ENCODE data around the gene LRATD1. TPM values are rescaled to one million over a fixed set of nuclear protein-coding genes. Genes with fewer than 3 reads are reported as not detected.

The LRATD1 gene
- total and polyA plus RNA-seq, 9 of the 15 experiments (the other 6 are each of a cell fraction or from before 2014, with no cell fraction given), result 0.36 to 6.5 (median 2.8) TPM

- Histone ChIP-seq H3K36me3 (ENCODE audit: control insufficient read depth, insufficient read depth, low read length) (no peaks in the 10 kb centered on the region), H3K9ac (ENCODE audit: insufficient read depth in 1 of 2, low read depth in 2 of 2, low read length in 2 of 2) (no peak overlapping the region), H3K79me2 (ENCODE audit: control insufficient read depth, insufficient read depth, low read length) (no peaks in the 10 kb centered on the region), H3K4me3 (no peak overlapping the region), H3K27me3 (ENCODE audit: control insufficient read depth in 2 of 2, insufficient read depth in 2 of 2, low read length in 2 of 2) (no peaks in the 10 kb centered on the region), H3K9me1 (ENCODE audit: control insufficient read depth, insufficient read depth, low read length) (no peaks in the 10 kb centered on the region), H3K4me1 (replicated peaks in 1 of 2; ENCODE audit: control insufficient read depth in 2 of 2, insufficient read depth in 2 of 2, low read length in 2 of 2) (no peaks in the 10 kb centered on the region), H3K9me3 (replicated peaks; ENCODE audit: control insufficient read depth, insufficient read depth, low read depth, low read length) (no peaks in the 10 kb centered on the region), H2AFZ (ENCODE audit: low read depth, low read length) (no peak overlapping the region), H3K4me2 (ENCODE audit: insufficient read depth, low read length) (no peak overlapping the region), H4K20me1 (replicated peaks; ENCODE audit: control insufficient read depth, insufficient read depth, low read length) (no peaks in the 10 kb centered on the region), H3K27ac (ENCODE audit: extremely low read depth, low read depth, low read length) (no peak overlapping the region)
- intact Hi-C loops (cut with micrococcal nuclease), result no loop called here
- ChIA-PET CTCF (ENCODE audit: low intra/inter-chr PET ratio) (no interaction called here), POLR2A (no interaction called here)
- no peak for FAIRE-seq
- no peak for ATAC-seq
- no peak for DNase-seq (ENCODE audit: extremely low read depth in 1 of 4, low spot score in 3 of 4)
- BruUV-seq (replicated peaks), result no TSS peak
- TF ChIP-seq MTA1 (IDR thresholded peaks at IDR 0.05; ENCODE audit: borderline replicate concordance), result no peak
- 9% methylated on average over 1 of the region's 1 CpG for WGBS (ENCODE audit: insufficient coverage, low coverage, missing lambda C conversion rate)
- in situ Hi-C loops (cut with MboI), result no loop called here
These were observed 46.2 kb downstream of the LRATD1 start for GRCh38 chr2:14678761-14679160.

- WGBS (ENCODE audit: insufficient coverage, low coverage, missing lambda C conversion rate), result 4% methylated on average over 3 of the region's 3 CpGs
- Histone ChIP-seq H2AFZ (ENCODE audit: low read depth, low read length) (no peak overlapping the region), H3K27ac (ENCODE audit: extremely low read depth, low read depth, low read length) (no peak overlapping the region), H3K9me3 (replicated peaks; ENCODE audit: control insufficient read depth, insufficient read depth, low read depth, low read length) (no peaks in the 10 kb centered on the region), H3K4me3 (no peak overlapping the region), H3K9me1 (ENCODE audit: control insufficient read depth, insufficient read depth, low read length) (no peaks in the 10 kb centered on the region), H3K9ac (ENCODE audit: insufficient read depth in 1 of 2, low read depth in 2 of 2, low read length in 2 of 2) (no peak overlapping the region), H3K4me2 (ENCODE audit: insufficient read depth, low read length) (no peak overlapping the region), H3K4me1 (replicated peaks in 1 of 2; ENCODE audit: control insufficient read depth in 2 of 2, insufficient read depth in 2 of 2, low read length in 2 of 2) (no peaks in the 10 kb centered on the region), H3K79me2 (ENCODE audit: control insufficient read depth, insufficient read depth, low read length) (no peaks in the 10 kb centered on the region), H3K36me3 (ENCODE audit: control insufficient read depth, insufficient read depth, low read length) (no peaks in the 10 kb centered on the region), H3K27me3 (ENCODE audit: control insufficient read depth in 2 of 2, insufficient read depth in 2 of 2, low read length in 2 of 2) (no peaks in the 10 kb centered on the region), H4K20me1 (replicated peaks; ENCODE audit: control insufficient read depth, insufficient read depth, low read length) (no peaks in the 10 kb centered on the region)
- ATAC-seq (no peak), FAIRE-seq (no peak), DNase-seq (ENCODE audit: extremely low read depth in 1 of 4, low spot score in 3 of 4) (no peak)
- TF ChIP-seq CBFA2T2 (conservative IDR thresholded peaks at IDR 0.05), result peak; percentile 17; the same call in 1 of the 2 replicates
- TF ChIP-seq PYGO2 (tag; IDR thresholded peaks at IDR 0.05), result no peak
- TF ChIP-seq, protein P1, sequence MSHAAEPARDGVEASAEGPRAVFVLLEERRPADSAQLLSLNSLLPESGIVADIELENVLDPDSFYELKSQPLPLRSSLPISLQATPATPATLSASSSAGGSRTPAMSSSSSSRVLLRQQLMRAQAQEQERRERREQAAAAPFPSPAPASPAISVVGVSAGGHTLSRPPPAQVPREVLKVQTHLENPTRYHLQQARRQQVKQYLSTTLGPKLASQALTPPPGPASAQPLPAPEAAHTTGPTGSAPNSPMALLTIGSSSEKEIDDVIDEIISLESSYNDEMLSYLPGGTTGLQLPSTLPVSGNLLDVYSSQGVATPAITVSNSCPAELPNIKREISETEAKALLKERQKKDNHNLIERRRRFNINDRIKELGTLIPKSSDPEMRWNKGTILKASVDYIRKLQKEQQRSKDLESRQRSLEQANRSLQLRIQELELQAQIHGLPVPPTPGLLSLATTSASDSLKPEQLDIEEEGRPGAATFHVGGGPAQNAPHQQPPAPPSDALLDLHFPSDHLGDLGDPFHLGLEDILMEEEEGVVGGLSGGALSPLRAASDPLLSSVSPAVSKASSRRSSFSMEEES (CRISPR knock-in tag; IDR thresholded peaks at IDR 0.05), result peak; percentile 90
- no peak for TF ChIP-seq ZNF551 (CRISPR knock-in tag; IDR thresholded peaks at IDR 0.05)
- TF ChIP-seq RAD51 (IDR thresholded peaks at IDR 0.05; ENCODE audit: borderline replicate concordance, low read depth), result peak; percentile 41; the same call in 1 of the 2 replicates
- intact Hi-C loops (cut with micrococcal nuclease) (no loop called here), in situ Hi-C loops (cut with MboI) (no loop called here)
- POLR2A ChIA-PET, result no interaction called here
- no TSS peak for BruUV-seq (replicated peaks)
- CTCF ChIA-PET (ENCODE audit: low intra/inter-chr PET ratio), result no interaction called here
These were observed 49.1 kb downstream of the LRATD1 start for GRCh38 chr2:14681608-14682007.

All from K562 (cell line).